Measurements from ENCODE around the gene POMGNT2.

DNA sequence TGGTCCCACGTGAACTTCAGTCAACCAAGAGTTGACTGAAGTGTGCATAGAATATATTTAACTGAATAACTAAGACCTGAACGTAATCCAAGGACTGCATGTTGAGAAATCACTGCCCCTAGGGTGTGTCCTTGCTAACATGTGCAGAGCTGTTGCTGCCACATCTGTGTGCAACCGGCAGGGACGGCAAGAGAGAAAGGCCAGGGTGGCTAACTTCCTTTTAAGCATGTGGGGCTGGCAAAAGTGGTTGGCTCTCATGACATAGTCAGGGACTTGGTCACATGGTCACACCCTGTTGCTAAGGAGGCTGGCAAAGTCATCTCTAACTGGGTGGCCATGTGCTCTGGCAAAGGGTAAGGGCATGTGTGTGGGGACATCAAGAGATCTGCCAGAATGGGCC is 74.4 kb downstream of the POMGNT2 start:
- TF ChIP-seq, protein P1, sequence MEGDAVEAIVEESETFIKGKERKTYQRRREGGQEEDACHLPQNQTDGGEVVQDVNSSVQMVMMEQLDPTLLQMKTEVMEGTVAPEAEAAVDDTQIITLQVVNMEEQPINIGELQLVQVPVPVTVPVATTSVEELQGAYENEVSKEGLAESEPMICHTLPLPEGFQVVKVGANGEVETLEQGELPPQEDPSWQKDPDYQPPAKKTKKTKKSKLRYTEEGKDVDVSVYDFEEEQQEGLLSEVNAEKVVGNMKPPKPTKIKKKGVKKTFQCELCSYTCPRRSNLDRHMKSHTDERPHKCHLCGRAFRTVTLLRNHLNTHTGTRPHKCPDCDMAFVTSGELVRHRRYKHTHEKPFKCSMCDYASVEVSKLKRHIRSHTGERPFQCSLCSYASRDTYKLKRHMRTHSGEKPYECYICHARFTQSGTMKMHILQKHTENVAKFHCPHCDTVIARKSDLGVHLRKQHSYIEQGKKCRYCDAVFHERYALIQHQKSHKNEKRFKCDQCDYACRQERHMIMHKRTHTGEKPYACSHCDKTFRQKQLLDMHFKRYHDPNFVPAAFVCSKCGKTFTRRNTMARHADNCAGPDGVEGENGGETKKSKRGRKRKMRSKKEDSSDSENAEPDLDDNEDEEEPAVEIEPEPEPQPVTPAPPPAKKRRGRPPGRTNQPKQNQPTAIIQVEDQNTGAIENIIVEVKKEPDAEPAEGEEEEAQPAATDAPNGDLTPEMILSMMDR (IDR thresholded peaks at IDR 0.05), result no peak
- TF ChIP-seq EZH2 (IDR thresholded peaks at IDR 0.05; ENCODE audit: borderline replicate concordance, insufficient read depth, low read depth, low read length, poor library complexity, severe bottlenecking), result no peak
